Measurements from ENCODE around the gene PLVAP.
A peak's percentile ranks its signal among the peaks of the same experiment; 100 is the strongest.

PLVAP gene

DNA sequence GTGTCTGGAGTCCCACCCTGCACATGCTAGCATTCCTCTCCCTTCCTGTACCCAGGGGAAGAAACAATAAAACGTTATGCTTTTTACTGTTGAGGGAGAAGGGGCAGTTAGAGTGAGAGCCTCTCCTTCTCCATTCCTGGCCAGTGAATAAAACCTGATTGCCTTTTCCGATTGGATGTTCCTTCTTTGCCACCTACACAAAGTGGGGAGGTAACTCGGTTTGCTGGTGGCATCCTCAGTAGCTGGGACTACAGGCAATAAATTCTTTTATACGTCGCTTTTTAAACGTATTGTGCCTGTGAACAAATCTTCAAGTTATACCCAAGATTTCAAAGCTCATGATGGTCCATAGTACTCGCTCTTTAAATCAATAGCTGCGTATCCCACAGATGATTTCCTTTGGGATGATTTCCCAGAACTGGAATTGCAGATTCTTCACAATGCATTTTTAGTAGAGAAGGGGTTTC lies 42.0 kb upstream of the PLVAP start:
- TF ChIP-seq, protein P1, sequence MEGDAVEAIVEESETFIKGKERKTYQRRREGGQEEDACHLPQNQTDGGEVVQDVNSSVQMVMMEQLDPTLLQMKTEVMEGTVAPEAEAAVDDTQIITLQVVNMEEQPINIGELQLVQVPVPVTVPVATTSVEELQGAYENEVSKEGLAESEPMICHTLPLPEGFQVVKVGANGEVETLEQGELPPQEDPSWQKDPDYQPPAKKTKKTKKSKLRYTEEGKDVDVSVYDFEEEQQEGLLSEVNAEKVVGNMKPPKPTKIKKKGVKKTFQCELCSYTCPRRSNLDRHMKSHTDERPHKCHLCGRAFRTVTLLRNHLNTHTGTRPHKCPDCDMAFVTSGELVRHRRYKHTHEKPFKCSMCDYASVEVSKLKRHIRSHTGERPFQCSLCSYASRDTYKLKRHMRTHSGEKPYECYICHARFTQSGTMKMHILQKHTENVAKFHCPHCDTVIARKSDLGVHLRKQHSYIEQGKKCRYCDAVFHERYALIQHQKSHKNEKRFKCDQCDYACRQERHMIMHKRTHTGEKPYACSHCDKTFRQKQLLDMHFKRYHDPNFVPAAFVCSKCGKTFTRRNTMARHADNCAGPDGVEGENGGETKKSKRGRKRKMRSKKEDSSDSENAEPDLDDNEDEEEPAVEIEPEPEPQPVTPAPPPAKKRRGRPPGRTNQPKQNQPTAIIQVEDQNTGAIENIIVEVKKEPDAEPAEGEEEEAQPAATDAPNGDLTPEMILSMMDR (conservative IDR thresholded peaks at IDR 0.05) = no peak
- no peak for TF ChIP-seq ZFX (IDR thresholded peaks at IDR 0.05)
- peak overlapping the region; percentile 72 for H3K27ac ChIP-seq

GRCh38 chr19:17418710-17419109 lies 41.6 kb upstream of the PLVAP start:
- peak overlapping the region; percentile 72; the same call in 1 of the 2 replicates for H3K27ac ChIP-seq
- TF ChIP-seq, protein P1 (conservative IDR thresholded peaks at IDR 0.05) = no peak
- TF ChIP-seq ZFX (IDR thresholded peaks at IDR 0.05) = no peak

GRCh38 chr19:17415121-17415520 lies 38.0 kb upstream of the PLVAP start:
- no peak overlapping the region for H3K27ac ChIP-seq

DNA sequence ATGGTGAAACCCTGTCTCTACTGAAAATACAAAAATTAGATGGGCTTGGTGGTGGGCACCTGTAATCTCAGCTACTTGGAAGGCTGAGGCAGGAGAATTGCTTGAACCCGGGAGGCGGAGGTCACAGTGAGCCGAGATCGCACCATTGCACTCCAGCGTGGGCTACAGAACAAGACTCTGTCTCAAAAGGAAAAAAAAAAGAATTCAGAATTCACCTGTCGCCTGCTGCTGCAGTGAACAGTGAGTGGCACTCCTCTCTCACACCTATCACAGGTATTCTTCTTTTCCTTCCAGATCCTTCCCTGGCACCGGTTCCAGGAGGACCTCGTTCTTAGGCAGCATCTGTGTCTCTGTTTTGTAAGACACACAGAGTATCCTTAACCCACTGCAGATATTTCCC lies 37.0 kb upstream of the PLVAP start:
- no peak overlapping the region for H3K27ac ChIP-seq
- TF ChIP-seq ZFX (IDR thresholded peaks at IDR 0.05) = no peak
- TF ChIP-seq, protein P1 (conservative IDR thresholded peaks at IDR 0.05) = no peak

More at GRCh38 chr19:17415121-17415520, 38.0 kb upstream of the PLVAP start:
- TF ChIP-seq, protein P1 (conservative IDR thresholded peaks at IDR 0.05) = no peak
- no peak for TF ChIP-seq ZFX (IDR thresholded peaks at IDR 0.05)

- TF ChIP-seq ZFX (IDR thresholded peaks at IDR 0.05) = no peak
- TF ChIP-seq, protein P1 (conservative IDR thresholded peaks at IDR 0.05) = no peak
- H3K27ac ChIP-seq = no peak overlapping the region
These were observed 34.7 kb upstream of the PLVAP start for GRCh38 chr19:17411801-17412200.

DNA sequence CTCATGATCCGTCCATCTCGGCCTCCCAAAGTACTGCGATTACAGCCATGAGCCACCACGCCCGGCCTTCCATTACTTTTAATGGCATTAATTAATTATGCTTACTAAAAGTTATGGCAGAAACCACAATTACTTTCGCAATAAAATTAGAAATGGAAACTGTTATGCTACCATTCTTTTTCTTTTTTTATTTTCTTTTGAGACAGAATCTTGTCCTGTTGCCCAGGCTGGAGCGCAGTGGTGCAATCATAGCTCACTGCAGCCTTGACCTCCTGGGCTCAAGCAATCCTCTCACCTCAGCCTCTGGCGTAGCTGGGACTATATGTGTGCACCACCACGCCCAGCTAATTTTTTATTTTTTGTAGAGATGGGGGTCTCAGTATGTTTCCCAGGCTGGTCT lies 32.8 kb upstream of the PLVAP start:
- no peak for TF ChIP-seq ZFX (IDR thresholded peaks at IDR 0.05)
- TF ChIP-seq, protein P1 (conservative IDR thresholded peaks at IDR 0.05) = no peak

GRCh38 chr19:17406887-17407196 lies 29.7 kb upstream of the PLVAP start:
- H3K27ac ChIP-seq = no peak overlapping the region

More for the DNA sequence above, 32.8 kb upstream of the PLVAP start:
- H3K27ac ChIP-seq = no peak overlapping the region

More at GRCh38 chr19:17406887-17407196, 29.7 kb upstream of the PLVAP start:
- no peak for TF ChIP-seq ZFX (IDR thresholded peaks at IDR 0.05)
- TF ChIP-seq, protein P1 (conservative IDR thresholded peaks at IDR 0.05) = no peak
